Uterus (tissue), 4 donors: ENCODE data around the gene DLGAP5. TPM values are rescaled to one million over a fixed set of nuclear protein-coding genes. Genes with fewer than 3 reads are reported as not detected.

Source experiments
- DNase-seq, 2 donors: peaks; one replicate each; pipeline ENCODE4 v3.0.0-alpha.2; 2019 to 2020
- H3K27ac ChIP-seq, 2 donors: fragments of 200-600 bp; sonication (generic); 1 replicate in 1 of 2; 2 replicates in 1 of 2; pipeline ENCODE4 v1.5.1; 2016 to 2018
- H3K27me3 ChIP-seq, 2 donors: fragments of 200-600 bp; sonication (generic); one replicate each; pipeline ENCODE4 v1.5.1; 2018 to 2019; ENCODE audit warnings: control low read depth in 1 of 2
- H3K36me3 ChIP-seq, 2 donors: fragments of 200-600 bp; sonication (generic); one replicate each; pipeline ENCODE4 v1.5.1; 2019; ENCODE audit warnings: control low read depth in 1 of 2
- H3K4me1 ChIP-seq, 2 donors: fragments of 200-600 bp; sonication (generic); one replicate each; pipeline ENCODE4 v1.5.1; 2018 to 2019; ENCODE audit warnings: control low read depth in 1 of 2
- H3K4me3 ChIP-seq, 2 donors: fragments of 200-600 bp; sonication (generic); 1 replicate in 1 of 2; 2 replicates in 1 of 2; pipeline ENCODE4 v1.5.1; 2018 to 2019; ENCODE audit warnings: mild to moderate bottlenecking in 1 of 2
- H3K9me3 ChIP-seq, 2 donors: fragments of 200-600 bp; sonication (generic); one replicate each; pipeline ENCODE4 v1.5.1; 2019; ENCODE audit warnings: control low read depth in 1 of 2
- CTCF ChIP-seq, 4 experiments: fragments of 200-600 bp in 2 of 4; fragments of 450-650 bp in 2 of 4; sonication (generic) in 2 of 4; IDR thresholded peaks; one replicate each; pipeline ENCODE4 v1.5.1; 2016 to 2019; ENCODE audit warnings: antibody characterized with exemption in 4 of 4, mild to moderate bottlenecking in 2 of 4, moderate library complexity in 1 of 4
- POLR2A ChIP-seq, 2 donors: fragments of 450-650 bp; IDR thresholded peaks; one replicate each; pipeline ENCODE4 v1.6.1; 2016; ENCODE audit warnings: antibody characterized with exemption in 2 of 2, mild to moderate bottlenecking in 1 of 2, moderate library complexity in 1 of 2
- intact Hi-C: fragments of 100-400 bp; cut with DNase I; formaldehyde crosslinking; loops from one replicate; pipeline ENCODE4 v1.15.1; 2023; ENCODE audit warnings: low total_unique reads
- total RNA-seq, 4 donors: library from RNA; depleted of rRNA in 3 of 4; stranded (reverse); fragments of >200 nt in 3 of 4; gene quantifications; one replicate each; pipeline versions ENCODE4 v1.1.0 to v1.2.4, GENCODE V29; 2014 to 2023
- donor health status: DM: yes; HTN: yes; CAD: no.

Gene DLGAP5
- total RNA-seq, 4 donors from 2014 or later = 0.29 to 22.1 TPM; not detected in 2

- TF ChIP-seq POLR2A (IDR thresholded peaks at IDR 0.05) = no peak
- no peak for TF ChIP-seq CTCF (IDR thresholded peaks at IDR 0.05)
- intact Hi-C loops = no loop called here
- Histone ChIP-seq H3K9me3 (no peaks in the 10 kb centered on the region), H3K27ac (peak overlapping the region in 1 of 2 donors; percentile 64), H3K4me1 (peaks cover 0 to 13% of the 10 kb centered on the region in 2 donors), H3K4me3 (no peak overlapping the region), H3K27me3 (no peaks in the 10 kb centered on the region), H3K36me3 (no peaks in the 10 kb centered on the region)
- no peak for DNase-seq
Measured at GRCh38 chr14:55124774-55125386, 66.5 kb downstream of the DLGAP5 start.

- intact Hi-C loops = no loop called here
- Histone ChIP-seq H3K9me3 (no peaks in the 10 kb centered on the region), H3K27me3 (no peaks in the 10 kb centered on the region), H3K27ac (peak overlapping the region; percentile 10 to 64), H3K36me3 (no peaks in the 10 kb centered on the region), H3K4me1 (peaks cover 0 to 13% of the 10 kb centered on the region in 2 donors), H3K4me3 (no peak overlapping the region)
- no peak for TF ChIP-seq CTCF (IDR thresholded peaks at IDR 0.05)
- DNase-seq = peak in 1 of 2 donors; percentile 10
Measured at GRCh38 chr14:55123852-55124639, 67.3 kb downstream of the DLGAP5 start.

- intact Hi-C loops = no loop called here
- TF ChIP-seq POLR2A (IDR thresholded peaks at IDR 0.05) (no peak), CTCF (IDR thresholded peaks at IDR 0.05) (no peak)
- peak; percentile 56 to 73 for DNase-seq
- no peaks in the 10 kb centered on the region for H3K36me3 ChIP-seq
- no peaks in the 10 kb centered on the region for H3K9me3 ChIP-seq
- H3K4me1 ChIP-seq = peaks cover 0 to 20% of the 10 kb centered on the region in 2 donors
- no peaks in the 10 kb centered on the region for H3K27me3 ChIP-seq
- H3K27ac ChIP-seq = peak overlapping the region; percentile 64
- H3K4me3 ChIP-seq = no peak overlapping the region
Measured at GRCh38 chr14:55123101-55123500, 68.3 kb downstream of the DLGAP5 start.

GRCh38 chr14:55122440-55122986 lies 68.9 kb downstream of the DLGAP5 start:
- intact Hi-C loops = no loop called here
- Histone ChIP-seq H3K4me1 (peaks cover 0 to 20% of the 10 kb centered on the region in 2 donors), H3K27me3 (no peaks in the 10 kb centered on the region), H3K27ac (peak overlapping the region; percentile 64), H3K4me3 (no peak overlapping the region), H3K36me3 (no peaks in the 10 kb centered on the region), H3K9me3 (no peaks in the 10 kb centered on the region)
- TF ChIP-seq CTCF (IDR thresholded peaks at IDR 0.05) = no peak
- TF ChIP-seq POLR2A (IDR thresholded peaks at IDR 0.05) = no peak
- peak in 1 of 2 donors; percentile 51 for DNase-seq
